GM19023 (cell line): ENCODE data around the gene TEX2.
"Not testable (repeated sequence)": the region's sequence is repeated elsewhere in the genome, so short reads cannot be mapped to it uniquely, and the experiment has no call there.

ENCODE experiments used
- ATAC-seq: cut with Tn5 transposase; IDR thresholded peaks from one replicate; pipeline ENCODE4 v1.9.1; 2021; ENCODE audit warnings: mild to moderate bottlenecking, moderate library complexity; ENCODE audit not compliant: unreplicated experiment

Gene TEX2

DNA sequence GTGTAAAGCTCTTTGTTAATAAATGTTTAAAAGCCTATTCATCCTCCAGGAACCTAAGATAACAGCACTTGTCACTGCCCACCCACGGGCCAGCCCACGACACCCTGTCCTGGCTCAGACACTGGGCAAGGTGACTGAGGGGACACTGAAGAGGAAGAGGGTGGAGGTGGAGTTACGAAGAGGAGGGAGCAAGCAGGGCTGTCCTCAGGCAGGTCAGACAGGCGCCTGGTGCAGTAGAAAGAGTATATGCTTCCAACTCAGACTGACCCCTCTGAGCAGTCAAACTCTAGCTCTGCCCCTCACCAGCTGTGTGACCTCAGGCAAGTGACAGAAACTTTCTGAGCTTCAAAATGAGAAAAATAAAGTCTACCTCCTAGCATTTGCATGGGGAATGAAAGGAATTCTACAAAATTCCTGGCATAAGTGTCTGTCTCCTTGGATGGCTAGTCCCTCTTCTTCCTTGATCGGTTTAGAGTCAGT is 22.8 kb downstream of the TEX2 start:
- no peak for ATAC-seq

- ATAC-seq: not testable (repeated sequence)
These were observed 24.6 kb downstream of the TEX2 start for GRCh38 chr17:64238449-64238848.

- no peak for ATAC-seq
These were observed 26.1 kb downstream of the TEX2 start for GRCh38 chr17:64236827-64237403.

- ATAC-seq: no peak
These were observed 28.1 kb downstream of the TEX2 start for GRCh38 chr17:64234961-64235360.

- ATAC-seq: no peak
These were observed 30.4 kb downstream of the TEX2 start for GRCh38 chr17:64232466-64233262.

DNA sequence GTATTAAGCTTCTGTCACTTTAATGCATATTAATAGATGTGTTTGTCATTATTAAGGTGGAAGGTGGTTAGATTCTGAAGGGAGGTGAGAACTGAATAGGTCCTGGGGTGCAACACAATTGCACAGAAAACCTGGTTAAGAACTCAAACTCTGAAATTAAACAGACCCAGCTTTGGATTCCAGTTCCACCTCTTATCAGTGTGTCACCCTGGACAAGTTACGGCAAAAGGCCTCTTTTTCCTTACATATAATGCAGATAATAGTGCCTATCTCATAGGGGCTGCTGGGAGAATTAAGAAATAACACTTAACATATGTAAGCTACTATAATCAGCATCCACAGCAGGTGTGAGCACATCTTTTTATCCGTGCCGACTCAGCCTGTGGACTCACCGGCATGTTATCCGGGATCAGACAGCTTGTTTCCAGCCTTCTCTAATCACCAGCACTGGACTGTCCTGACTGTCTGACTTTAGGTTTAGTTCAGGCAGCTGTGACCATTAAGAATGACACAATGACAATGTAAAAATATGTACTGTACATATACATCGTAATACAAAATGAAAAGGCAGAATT is 31.4 kb downstream of the TEX2 start:
- ATAC-seq: no peak

DNA sequence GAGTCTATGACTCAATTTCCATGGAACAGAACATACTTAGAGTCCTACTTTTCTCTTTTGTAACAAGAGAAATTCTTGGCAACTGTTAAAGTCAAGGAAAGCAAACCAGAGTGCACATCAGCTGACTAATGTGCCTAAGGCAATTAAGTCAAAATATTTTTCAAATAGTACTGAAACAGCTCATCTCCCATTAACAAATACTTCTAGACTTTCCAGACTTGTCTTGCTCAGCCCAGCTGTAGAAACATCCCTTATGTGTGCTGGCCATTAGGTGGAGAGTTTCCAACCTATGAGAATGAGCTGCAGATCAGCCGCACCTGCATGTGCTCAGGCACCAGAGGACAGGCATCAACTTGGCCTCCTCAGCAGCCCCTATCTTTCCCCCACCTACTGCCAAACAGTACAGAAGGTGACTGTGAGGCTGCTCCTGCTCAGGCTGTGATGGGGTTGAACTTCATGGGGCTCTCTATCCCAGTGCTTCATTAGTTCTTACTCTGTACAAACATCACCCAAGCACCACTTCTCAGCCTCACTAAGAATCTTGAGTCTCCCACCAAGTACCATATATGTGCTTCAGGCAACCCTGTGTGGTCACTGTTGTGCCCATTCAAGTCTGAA is 32.2 kb downstream of the TEX2 start:
- ATAC-seq: no peak

DNA sequence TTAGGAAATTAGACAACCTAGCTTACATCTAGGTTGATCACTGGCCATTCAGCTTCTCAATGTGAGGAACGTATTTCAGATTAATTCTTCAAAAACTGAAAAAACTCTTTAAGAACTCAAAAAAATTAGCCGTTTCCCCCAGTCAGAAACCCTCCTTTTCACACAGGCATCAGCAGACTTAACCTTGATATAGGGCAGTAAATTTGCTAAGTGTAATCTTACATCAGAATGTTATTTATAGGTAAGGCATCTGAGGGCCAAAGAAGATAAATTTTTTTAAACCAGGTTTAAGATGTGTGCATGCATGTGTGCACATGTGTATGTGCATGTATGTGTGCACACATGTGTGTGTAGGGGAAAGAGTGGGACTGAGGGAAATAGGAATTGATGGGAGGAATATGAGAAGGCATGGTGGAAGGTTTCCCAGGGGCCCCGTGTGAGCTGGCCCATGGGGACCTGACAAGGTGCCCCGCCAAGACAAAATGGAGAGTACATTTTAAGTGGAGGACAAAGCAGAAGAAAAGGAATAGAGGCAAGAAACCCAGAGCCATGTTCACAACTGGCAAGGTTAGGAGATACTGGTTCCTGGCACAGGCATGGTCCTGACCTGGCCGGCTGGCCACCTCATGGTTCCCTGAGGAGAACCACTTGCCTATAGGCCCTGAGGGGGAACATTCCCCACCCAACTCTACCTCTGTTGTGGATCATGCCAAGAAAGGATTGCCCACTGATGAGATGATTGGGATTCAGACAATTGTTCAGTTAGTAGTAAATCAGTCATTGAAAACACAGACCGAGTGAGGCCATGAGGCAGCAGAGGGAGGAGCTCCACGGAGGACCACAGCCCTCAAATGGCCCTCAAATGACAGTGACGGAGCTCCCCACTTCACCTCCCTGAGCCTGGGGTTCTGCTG is 33.0 kb downstream of the TEX2 start:
- ATAC-seq: no peak

GRCh38 chr17:64226132-64226531 is 36.9 kb downstream of the TEX2 start:
- no peak for ATAC-seq

DNA sequence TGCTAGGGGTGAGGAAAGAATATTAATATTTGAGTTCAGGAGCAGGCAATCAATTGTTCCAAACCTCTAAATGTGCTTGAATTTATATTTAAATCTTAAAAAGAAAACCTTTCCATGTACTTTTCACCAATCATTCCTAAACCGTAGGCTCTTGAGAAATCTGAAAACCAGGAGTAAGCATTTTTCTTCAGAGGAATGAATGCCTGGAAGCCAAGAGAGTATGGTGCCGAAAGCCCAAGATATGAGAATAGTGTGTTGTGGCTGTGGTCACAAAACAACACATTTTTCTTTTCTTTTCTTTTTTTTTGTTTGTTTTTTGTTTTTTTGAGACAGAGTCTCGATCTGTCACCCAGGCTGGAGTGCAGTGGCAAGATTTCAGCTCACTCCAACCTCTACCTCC is 37.6 kb downstream of the TEX2 start:
- no peak for ATAC-seq

DNA sequence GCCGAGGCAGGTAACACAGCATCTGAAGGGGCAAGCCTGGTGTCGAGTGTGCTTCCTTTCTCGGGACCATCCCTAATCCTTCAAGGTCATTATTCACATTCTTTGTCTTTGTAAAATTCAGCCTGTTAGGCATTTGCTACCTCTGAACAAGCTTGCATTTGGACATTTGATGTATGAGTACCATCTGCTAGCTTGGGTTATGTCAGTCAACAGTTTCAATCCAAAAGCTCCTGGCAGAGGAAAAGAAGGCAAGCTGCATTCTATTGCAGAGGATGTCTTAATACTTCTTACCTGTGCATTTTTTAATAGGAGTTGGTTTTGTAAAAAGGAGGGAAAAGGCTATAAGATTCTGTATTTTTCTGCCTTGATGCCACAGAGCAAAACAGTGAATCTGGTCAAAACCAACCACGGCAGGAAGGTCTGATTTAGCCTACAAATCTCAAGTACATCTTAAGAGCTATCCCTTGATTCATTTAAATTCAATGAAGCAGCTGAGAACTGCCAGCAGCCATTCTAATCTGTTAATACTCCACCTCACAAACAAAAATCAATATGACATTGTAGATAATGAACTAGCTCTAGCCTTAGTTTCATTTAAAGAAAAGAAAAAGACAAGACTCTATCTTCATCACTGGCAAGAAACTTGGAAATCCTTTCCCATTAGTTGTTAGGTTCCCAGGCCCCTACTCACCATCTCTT is 39.0 kb downstream of the TEX2 start:
- ATAC-seq: no peak

DNA sequence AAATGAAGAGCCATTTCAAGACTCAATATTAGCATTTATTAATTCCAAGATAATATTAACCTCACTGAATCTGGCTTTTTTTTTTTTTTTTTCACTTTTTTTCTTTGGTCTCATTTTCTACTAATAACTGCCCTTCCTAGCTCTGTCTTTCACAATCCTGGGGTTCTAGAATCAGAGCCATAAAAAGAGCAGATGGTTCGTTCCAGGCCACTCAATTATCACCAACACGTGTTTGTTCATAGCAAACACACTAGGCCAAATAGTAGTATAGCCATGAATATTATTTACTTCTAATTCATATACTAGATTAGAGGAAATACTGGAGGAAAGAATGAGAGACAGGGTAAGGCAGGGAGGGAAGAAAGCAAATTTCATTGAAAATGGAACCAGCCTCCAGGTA is 39.8 kb downstream of the TEX2 start:
- no peak for ATAC-seq

- ATAC-seq: no peak
These were observed 41.4 kb downstream of the TEX2 start for GRCh38 chr17:64221679-64222078.

DNA sequence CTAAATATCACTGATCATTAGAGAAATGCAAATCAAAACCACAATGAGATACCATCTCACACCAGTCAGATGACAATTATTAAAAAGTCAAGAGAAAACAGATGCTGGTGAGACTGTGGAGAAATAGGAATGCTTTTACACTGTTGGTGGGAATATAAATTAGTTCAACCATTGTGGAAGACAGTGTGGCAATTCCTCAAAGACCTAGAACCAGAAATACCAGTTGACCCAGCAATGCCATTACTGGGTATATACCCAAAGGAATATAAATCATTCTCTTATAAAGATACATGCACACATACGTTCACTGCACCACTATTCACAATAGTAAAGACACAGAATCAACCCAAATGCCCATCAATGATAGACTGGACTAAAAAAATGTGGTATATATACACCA is 42.5 kb downstream of the TEX2 start:
- ATAC-seq: not testable (repeated sequence)

GRCh38 chr17:64219571-64219970 is 43.5 kb downstream of the TEX2 start:
- no peak for ATAC-seq

DNA sequence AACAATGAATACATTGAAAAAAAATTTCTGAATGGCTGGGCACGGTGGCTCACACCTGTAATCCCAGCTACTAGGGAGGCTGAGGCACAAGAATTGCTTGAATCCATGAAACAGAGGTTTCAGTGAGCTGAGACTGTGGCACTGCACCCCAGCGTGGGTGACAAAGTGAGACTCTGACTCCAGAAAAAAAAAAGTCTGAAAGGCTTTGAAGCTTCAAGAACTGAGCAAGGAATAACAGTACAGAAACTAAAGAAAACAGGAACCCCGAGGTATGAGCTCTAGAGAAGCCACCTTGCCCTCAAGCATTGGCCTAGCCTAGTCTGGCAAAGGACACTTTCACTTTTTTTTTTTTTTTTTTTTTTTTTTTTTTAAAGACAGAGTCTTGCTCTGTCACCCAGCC is 45.0 kb downstream of the TEX2 start:
- no peak for ATAC-seq

- ATAC-seq: no peak
These were observed 45.8 kb downstream of the TEX2 start for GRCh38 chr17:64217249-64217691.

DNA sequence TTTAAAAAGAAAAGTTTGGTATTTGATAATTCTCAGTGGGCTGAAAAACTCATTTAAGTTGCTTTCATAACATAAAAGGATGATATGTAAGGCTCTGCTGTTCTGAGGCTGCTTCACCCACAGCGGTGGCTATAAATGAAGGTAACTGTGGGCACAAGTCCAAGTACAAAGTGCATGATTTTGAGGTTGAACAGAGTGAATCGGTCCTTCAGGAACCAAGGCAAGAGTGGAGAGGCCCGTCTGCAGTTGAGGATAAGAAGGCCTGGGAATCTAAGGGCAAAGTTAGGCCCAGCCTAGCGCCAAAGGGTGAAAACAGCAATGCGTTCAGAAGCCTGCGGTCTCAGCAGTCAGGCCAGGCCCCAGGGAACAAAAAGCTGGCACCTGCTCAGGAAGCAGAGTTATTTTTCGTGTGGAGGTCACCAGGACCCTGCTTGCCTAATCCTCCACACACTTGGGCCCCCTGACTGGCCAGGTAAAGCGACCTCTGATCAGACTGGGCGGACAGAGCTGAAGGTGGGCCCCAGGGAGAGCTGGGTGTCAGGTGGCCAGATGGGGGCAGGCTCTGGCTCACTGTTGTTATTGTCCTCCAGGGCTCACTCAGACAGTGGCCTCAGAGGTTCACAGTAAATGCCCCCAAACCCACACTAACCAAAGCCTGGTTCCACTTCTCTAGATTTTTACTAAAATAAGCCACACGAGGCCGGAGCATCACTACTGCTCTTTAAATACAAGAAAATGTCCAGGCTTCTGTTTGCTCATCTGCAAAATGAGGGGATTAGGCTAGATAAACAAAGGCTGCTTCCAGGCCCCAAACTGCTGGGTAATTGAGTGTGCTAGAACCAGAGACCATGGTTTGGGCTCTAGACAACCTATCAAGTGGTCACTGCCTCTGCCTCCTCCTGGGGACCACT is 46.5 kb downstream of the TEX2 start:
- peak; percentile 60 for ATAC-seq

GRCh38 chr17:64216000-64216337 is 47.1 kb downstream of the TEX2 start:
- no peak for ATAC-seq
